HT-29 (cell line): ENCODE measurements around the gene DPYD. TPM values are rescaled to one million over a fixed set of nuclear protein-coding genes. Genes with fewer than 3 reads are reported as not detected.

Source experiments
- DNase-seq: peaks from one replicate; pipeline ENCODE4 v3.0.0-alpha.2; 2015; ENCODE audit warnings: low spot score
- total RNA-seq: library from RNA; depleted of rRNA; stranded (reverse); fragments of >200 nt; shearing (Covaris generic); gene quantifications from 2 replicates; pipeline ENCODE4 v1.2.3, GENCODE V29; 2014

Gene DPYD
- total RNA-seq, 1 experiment from 2014 or later: 2.1 TPM

DNA sequence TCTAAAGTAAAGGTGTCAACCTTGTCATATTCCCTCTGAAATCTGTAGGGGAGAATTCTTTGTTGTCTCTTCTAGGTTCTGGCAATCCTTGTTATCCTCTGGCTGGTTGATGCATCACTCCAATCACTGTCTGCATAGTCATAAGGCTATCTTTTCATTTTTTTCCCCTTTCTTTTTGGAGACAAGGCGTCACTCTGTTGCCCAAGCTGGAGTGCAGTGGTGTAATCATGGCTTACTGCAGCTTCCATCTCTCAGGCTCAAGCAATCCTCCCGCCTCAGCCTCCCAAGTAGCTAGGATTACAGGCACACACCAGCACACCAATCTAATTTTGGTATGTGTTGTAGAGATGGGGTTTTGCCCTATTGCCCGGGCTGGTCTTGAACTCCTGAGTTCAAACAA, 12.9 kb downstream of the DPYD start:
- DNase-seq: no peak

DNA sequence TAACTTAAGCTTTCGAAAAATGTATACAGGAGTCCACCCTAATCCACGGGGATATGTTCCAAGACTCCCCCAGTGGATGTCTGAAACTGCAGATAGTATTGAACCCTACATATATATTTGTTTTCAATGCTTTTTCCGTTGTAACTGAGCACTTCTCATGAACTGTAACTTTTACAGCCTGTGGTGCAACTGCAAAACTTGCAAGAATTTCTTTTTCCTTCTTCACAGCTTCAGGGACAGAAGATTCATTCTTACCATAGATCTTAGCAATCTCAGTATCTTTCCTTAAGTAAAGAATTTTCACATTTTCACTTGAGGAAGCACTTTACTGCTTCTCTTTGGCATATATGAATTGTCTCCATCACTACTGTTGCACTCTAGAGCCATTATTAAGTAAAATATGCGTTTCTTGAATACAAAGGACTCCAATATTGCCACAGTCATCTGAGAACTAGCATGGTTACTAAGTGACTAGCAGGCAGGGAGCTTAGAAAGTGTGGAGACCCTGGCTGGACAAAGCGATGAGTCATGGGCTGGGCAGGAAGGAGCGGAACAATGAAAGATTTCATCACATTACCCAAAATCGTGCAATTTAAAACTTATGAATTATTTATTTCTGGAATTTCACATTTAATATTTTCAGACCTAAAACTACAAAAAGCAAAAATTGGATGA, 14.1 kb downstream of the DPYD start:
- no peak for DNase-seq

DNA sequence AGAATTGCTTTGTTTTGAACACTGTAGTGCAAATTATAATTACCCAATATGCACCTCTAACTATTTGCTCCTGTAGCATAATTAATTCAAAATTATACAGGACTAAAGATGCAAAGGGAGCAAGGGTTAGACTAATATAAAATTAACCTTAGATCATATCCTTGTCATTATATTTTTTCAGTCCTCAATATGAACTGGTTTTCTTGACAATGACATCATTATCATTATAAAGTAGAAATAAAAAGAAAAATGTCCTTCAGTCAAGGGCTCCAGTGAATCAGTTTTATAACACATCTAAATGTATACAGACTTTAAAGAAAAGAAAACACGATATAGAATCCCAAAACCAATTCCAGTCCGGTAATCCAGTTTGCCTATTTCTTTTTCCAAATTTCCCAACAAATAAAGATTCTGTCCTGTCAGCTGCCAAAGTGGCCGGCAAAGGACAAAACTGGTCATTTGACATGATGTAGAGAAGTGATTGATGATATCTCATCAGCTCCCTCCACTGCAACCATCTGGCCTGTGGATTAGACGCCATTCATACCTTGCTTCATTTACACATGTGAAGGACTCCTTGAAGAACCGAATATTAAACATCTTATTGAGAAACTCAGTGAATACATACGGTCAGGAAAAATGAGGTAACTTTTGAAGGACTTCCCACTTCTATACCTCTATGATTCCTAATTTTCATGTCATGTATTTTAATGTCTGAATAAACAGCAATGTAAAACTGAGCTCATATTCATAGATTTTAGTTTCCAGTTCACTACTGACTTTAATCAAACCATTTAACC, 15.5 kb downstream of the DPYD start:
- DNase-seq: no peak

DNA sequence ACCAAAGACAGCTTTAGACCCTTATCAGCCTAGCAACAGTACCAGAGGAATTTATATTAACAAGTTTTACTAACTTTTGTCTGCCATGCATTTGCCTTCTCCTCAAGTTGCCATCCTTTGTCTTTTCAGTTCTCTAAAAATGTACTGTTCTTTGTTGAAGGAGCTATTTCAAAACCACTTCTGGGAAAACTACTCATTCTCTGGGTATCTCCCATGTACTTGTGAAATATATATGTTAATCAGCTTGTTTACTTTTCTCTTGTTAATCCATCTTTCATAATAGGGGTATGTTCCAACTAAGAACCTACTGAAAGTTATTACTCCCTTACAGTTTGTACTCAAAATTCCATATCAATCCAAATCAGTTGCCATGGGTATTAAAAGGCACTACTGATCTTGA, 16.3 kb downstream of the DPYD start:
- DNase-seq: no peak

DNA sequence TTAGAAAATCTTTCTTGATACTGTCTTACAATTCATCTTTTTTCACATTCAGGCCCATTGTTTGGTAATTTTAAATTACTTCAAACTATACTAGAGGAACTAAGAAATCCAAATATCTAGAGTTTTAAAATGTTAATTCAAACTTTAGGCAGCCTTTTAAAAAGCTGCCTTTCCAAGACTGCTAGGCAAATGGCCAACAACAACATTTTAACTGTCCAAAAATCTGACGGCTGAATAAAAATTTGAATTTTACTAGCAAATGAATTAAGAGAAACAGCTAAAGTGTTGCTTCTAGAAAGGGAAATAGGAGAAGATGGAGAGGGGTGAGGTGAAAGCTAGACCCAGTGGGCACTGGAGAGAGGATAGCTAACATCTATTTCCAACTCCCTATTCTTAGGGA, 17.2 kb downstream of the DPYD start:
- DNase-seq: no peak

DNA sequence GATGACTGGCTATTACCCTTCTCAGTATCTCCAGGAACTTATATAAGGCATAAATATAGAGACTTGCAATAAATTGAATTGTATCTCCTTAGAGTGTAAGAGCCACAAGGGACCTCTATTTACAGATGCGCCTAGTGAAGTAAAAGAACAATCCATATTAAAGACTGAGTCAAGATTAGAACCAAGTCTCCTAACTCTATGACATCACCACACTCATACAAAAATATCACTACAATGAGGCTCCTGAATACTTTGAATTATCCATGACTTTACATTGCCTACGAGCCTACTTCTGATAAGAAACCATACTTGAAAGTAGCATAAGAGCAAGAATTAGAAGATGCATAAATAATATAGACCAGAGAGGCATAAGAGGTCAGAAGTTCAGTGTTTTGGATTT, 18.8 kb downstream of the DPYD start:
- DNase-seq: no peak

DNA sequence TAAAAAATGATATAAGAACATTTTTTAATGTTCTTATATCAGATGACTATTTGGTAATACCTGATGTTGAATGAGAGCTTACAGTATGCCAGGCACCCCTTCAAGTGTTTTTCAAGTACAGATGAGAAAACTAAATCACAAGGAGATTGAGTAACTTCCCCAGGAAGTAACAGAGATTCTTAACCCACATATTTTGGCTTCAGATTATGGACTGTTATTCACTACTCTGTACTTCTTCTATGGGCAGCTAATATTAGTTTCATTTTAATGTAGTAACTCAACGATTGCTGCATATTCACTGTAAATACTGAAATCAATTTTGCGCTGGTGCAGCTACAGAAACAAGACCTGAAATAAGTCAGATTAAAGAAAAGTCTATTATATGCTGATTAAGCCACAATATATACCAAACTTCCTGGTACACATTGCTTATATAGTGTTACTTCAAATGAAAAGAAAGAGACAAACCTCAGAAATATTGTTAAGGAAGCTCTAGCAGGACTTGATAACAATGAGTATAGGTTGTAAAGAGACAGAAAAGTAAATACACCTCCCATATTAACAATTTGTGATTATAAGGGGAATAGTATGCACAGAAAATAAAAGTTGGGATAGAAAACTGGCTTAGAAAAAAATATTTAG, 19.7 kb downstream of the DPYD start:
- no peak for DNase-seq

DNA sequence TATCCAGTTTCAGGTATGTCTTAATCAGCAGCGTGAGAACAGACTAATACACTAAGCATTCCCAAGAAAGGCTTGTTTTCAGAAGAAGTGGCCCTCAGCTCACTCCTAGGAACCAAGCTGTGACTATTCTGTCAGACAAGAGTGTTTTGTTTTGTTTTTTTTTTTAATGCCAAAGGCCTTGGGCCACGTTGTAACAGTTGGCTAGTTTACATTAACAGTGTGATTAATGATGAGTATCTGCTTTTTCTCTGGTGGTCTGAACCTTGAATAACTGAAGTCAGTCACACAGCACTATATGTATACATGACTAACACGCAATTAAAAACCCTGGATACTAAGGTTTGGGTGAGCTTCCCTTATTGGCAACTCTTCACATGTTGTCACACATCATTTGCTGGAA, 21.9 kb downstream of the DPYD start:
- no peak for DNase-seq

DNA sequence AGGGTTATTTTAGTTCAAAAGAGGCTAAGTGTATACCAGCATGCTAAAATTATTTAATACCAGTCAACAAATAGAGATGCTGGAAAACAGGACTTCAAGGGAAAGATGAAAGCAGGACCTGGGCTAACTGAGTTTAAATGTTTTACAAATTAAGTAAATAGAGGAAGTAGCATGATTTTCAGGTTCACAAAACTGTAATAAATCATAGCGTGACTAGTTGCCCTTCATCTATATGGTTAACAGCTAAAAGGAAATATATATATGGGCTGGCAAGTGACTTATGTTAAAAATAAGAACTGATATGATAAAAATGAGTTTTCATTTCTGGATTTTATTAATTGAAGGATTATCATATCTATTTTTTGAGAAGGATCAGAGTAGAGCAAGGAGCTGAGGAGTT, 25.6 kb downstream of the DPYD start:
- no peak for DNase-seq

DNA sequence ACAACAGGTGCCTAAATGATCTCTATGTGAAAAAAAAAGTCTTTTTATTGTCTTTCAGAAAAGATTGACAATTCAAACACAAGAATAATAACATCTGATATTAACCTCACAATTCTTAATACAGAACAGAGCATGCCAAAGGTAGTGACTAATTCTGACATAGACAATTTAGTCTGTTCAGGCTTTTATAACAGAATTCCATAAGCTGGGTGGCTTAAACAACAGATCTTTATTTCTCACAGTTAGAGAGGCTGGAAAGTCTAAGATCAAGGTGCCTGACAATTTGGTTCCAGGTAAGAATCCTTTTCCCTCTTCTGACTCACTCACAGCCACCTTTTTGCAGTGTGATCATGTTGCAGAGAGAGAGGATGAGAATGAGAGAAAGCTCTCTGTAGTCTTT, 27.0 kb downstream of the DPYD start:
- DNase-seq: no peak

DNA sequence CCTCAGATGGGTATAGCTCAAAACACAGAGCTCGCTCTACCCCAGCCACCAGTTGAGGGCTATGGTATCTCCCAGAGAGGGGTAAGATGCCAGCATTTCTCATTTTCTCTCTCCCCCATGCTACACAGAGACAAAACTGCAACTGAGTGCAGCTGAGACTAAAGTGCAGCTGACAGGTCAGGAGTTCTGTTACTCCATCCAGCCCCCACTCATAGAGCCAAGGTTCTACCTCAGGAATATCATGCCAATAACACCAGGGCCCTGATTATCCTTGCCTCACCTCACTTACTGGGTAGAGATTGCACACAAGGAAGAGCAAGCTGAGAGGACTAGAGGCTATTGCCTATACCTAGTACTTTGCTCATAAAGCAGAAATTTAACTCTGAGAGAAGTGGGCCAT, 34.6 kb downstream of the DPYD start:
- DNase-seq: no peak

DNA sequence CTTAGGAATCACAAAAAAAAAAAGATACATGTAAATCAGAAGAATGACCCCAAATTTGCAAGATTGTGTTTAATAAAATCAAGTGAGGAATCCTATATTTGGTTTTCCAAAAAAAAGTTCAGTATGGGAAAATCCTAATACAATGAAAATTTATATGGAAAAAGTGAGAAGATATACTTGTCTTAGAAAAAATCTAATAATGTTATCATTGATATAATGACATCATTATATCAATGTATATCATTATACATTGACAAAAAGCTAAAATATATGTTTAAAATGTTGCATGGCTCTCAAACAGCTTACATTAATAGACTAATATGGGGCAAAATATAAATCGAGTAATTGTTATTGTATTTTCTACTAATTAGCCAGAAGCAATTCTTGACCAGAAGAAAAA, 37.0 kb downstream of the DPYD start:
- no peak for DNase-seq

DNA sequence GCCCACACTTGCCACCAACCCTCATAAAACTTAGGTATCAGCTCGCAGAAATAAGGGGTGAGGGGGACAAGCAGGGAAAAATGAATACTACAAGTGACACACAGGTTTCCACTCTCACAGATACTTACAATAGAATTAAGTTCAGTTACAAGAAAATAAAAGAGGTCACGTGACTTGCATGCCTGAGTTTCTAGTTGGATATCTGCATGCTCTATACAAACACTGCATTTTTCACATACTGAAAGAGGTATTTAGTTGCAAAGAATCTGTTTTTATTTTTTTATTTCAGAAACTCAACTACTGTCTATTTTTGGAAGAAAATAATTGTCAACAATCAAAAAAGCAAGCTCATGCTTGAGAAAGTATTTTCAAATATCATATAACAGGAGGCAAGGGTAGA, 43.5 kb downstream of the DPYD start:
- DNase-seq: no peak

DNA sequence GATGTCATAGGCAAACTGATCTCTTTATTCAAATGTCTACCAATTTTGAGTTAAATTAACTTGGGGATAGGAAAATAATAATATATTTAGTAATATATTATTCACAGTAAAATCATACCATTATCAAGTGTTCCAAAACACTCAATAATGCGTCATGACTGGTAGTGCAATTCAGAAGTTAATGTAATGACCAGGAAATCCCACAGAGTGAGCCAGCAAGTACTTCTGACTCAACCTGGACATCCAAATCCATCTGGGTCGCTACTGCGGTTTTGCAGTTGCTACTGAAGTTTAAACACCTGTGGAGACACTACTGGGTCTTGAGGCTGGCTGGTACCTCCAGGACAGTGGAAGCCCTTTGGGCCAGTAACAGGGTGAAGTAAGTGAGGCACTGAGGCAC, 44.8 kb downstream of the DPYD start:
- no peak for DNase-seq

DNA sequence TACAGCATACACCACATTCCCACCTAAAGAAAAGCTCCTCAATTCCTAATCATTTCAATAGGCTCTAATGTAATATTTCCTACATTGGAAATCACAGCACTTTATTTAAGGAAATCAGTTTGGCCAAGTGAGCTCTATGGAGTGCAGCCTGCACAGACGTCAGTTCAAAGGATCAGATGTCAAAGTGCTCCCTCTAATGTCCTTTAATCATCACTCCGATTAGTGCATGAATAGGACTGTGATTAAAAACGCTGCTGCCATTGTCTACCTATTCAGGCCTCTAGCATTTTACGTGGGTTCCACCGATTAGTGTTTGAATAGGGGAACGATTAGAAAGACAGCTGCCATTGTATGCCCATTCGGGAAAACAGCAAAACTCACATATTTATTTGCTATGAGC, 50.2 kb downstream of the DPYD start:
- DNase-seq: no peak

DNA sequence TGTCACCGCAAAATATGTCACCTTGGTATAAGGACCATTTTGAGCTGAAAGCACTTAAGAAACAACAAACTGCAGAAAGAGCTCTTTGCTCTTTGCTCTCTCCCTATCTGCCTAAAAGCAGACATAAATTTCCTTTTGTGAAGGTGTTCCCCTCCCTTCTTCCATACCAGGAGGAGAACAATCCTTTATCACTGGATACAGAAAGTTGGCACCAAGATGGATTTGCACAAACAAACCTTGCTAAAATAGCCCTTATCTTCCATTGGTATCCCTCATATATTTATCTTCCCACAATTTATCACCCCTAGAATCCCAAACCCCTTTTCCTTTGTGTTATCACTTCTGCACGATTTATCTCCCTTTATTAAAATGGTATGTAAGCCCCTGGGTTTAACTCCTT, 51.4 kb downstream of the DPYD start:
- no peak for DNase-seq

DNA sequence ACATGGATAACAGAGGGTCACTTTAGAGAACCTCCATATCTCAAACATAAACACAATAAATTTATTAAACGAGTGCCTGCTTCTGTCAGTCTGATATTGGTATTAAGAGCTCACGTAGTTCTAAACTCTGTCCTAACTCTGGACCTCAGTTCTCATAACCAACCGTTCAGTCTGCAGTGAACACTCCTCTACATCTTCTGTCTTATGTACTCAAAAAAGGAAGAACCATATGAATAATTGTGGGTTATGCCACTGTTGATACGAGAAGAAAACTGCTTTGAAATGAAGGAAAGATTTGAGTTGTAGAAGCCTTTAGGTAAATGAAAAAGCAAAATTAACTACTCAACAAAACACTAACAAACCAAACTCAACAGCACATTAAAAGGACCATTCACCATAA, 53.7 kb downstream of the DPYD start:
- DNase-seq: no peak

DNA sequence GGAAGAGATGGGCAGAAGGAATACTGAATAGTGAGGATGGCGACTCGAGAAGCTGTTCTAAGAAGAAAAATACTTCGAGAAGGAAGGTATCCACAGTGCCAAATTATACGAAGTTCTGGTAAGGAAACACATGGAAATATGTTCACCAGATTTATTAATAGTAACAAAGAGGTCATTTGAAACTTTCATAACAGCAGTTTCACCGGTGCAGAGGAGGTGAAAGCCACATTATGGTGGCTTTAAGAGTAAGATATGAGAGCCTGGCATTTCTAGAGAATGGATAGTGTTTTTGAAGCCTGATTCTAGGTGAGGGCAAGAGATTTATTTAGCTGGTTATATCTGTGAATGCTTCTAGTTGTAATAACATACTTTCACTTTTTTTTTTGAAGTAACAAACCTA, 56.2 kb downstream of the DPYD start:
- no peak for DNase-seq

DNA sequence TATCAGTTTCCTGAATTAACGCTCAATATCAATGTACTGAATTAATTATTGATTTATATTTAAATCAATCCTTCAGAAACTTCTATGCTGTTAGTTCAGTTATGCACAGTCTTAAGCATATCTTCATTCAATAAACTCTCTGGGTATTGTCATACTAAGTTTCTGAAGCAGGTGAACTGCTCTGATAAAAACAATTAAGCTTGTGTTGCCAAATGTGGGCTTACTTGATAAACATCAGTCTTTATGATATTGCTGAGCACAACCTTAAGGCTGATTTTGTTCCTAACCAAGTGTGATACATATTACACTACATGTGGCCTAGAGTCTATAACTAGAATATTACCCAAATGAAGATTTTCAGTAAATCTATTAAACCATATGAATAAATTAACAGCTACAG, 67.6 kb downstream of the DPYD start:
- no peak for DNase-seq

DNA sequence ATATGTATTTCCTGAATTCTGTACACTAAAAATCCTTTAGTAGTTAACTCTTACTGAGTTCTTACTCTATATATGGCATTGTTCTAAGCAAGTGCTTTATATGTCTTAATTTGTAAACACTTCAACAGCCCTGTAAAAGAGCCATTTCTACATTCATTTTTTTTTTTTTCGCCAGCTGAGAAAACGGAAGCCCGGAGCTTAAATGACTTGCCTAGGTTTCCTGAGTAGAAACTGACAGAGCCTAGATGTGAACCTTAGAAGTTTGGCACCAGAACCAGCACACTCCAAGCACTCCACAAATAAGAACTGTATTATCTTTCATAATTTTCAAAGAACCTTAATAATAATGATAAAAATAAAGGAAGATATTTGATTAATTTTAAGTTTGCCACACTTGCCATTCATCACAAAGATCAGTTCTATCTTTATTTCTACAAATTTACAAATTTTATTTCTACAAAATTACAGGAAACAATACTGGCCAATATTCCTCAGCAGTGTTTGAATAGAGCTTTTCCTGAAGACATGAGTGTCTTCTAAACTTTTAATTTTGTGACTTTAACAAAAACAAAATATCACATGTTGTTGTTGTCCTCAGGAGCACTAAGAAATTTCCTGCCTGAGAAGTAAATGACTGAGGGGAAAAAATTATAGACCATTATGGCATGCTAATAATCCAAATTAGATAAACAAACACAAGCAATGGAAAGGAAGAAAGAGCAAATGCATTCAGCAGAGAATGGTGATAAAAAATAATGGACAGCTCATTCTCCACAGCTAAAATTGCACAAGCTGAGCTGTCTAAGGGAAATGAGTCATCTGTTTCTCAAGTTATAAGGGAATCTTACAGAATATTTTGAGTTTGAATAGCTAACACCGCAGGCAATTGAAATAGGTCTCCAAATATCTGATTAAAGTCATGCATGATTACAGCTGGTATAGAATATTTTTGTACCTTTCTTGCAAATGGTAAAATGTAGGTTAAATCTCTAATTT, 71.2 kb downstream of the DPYD start:
- peak; percentile 16 for DNase-seq

DNA sequence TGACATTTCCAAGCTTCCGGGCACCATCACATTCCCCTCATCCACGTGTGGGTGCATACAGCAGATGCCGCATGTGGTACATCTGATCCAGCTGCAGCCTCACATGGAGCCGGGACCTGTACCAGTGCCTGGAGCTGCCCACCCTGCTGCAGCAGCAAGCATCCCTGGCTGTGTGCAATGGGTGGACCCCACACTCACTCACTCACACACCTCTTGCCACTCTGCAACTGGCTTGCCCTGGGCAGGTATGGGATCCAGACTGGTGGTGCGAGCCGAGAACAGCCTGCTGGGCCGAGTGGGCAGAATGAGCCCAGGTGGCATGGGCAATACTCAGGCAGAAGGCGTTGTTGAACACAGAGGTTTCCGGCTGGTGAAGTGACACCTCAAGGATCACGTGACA, 75.0 kb downstream of the DPYD start:
- no peak for DNase-seq
